ENCODE measurements around the gene ABCA3.

The ABCA3 gene

GRCh38 chr16:2357331-2357730, 16.8 kb upstream of the ABCA3 start:
- no peak for DNase-seq (ENCODE audit: low read depth in 2 of 2, low spot score in 1 of 2)

DNA sequence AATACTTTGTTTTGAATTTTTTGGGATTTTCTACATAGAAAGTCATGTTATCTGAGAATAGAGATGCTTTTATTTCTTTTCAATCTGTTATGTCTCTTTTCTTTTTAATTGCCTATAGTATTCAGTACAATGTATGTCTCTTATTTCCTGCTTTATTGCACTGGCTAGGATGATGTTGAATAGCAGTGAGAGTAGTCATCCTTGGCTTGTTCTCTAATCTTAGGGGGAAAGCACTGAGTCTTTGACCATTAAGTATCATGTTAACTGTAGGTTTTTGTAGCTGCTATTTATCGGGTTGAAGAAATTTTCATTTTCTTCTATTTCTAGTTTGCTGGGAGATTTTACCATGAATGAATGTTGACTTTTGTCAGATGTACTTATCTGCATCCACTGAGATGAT, 10.0 kb upstream of the ABCA3 start:
- DNase-seq (ENCODE audit: low read depth in 2 of 2, low spot score in 1 of 2): no peak

GRCh38 chr16:2343211-2343610, 2.7 kb upstream of the ABCA3 start:
- DNase-seq (ENCODE audit: low read depth in 2 of 2, low spot score in 1 of 2): no peak

- no peak for DNase-seq (ENCODE audit: low read depth in 2 of 2, low spot score in 1 of 2)
Measured at GRCh38 chr16:2341456-2342447, 1.2 kb upstream of the ABCA3 start.

GRCh38 chr16:2339521-2340484, 725 bp downstream of the ABCA3 start:
- DNase-seq (ENCODE audit: low read depth in 2 of 2, low spot score in 1 of 2): no peak

- no peak for DNase-seq (ENCODE audit: low read depth in 2 of 2, low spot score in 1 of 2)
Measured at GRCh38 chr16:2337431-2338296, 2.9 kb downstream of the ABCA3 start.

GRCh38 chr16:2335286-2335895, 5.1 kb downstream of the ABCA3 start:
- no peak for DNase-seq (ENCODE audit: low read depth in 2 of 2, low spot score in 1 of 2)

DNA sequence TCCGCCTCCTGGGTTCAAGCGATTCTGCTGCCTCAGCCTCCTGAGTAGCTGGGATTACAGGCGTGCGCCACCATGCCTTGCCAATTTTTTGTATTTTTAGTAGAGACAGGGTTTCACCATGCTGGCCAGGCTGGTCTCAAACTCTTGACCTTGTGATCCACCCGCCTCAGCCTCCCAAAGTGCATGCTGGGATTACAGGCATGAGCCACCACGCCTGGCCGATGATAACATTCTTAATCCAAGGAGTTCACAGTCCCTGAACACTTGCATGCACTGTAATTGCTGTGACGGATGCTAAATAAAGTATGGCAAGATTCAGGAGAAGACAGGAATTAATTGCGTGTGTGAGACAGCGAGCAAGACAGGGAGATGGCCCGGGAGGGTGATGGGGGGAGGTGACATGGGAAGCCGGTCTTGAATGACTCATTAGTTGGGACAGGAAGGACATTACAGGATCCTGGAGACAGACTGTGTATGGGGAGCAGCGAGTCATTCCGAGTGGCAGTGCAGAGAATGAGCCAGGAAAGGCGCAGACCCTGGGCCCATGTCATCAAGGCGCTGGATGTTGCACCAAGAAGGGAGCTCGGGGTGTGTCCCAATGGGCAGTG, 6.7 kb downstream of the ABCA3 start:
- DNase-seq (ENCODE audit: low read depth in 2 of 2, low spot score in 1 of 2): no peak

- DNase-seq (ENCODE audit: low read depth in 2 of 2, low spot score in 1 of 2): no peak
Measured at GRCh38 chr16:2333231-2333630, 7.3 kb downstream of the ABCA3 start.

- no peak for DNase-seq (ENCODE audit: low read depth in 2 of 2, low spot score in 1 of 2)
Measured at GRCh38 chr16:2331931-2332267, 8.6 kb downstream of the ABCA3 start.

- DNase-seq (ENCODE audit: low read depth in 2 of 2, low spot score in 1 of 2): no peak
Measured at GRCh38 chr16:2331199-2331930, 9.2 kb downstream of the ABCA3 start.

DNA sequence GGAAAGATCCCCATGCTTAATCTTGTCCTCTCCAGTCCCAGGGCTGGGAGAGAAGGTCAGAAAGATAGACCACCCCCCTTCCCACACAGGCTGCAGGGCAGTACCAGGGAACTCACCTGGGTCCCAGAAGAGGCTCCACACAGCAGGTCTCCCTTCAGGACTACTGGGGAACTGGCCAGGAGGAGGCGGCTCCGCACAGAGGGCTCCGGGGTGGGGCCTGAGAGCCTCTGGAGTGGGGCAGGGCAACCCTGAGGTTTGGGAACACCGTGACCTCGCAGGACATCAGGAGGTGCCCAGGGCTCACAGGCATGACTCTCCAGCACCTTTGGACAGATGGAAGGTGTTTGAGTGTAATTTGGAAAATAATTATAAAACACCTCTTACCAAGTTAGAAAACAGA, 11.0 kb downstream of the ABCA3 start:
- DNase-seq (ENCODE audit: low read depth in 2 of 2, low spot score in 1 of 2): no peak

DNA sequence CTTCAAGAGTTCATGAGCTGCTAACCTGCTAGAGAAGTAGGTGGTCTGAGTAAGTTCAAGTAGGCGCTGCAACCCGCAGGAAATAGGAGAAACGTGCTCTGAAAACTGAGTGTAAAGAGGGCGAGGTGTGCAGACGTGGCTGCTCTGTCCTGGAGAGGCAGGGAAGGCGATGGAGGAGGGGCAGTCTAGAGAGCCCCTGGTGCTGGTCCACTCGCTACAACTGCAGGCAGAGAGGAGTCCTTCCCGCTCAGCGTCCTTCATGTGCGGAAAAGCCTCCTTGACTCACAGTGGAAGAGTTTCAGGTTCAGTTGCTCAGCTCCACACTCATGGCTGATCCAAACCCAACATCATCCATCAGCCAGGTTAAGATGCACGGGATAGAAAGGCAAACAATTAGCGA, 12.1 kb downstream of the ABCA3 start:
- DNase-seq (ENCODE audit: low read depth in 2 of 2, low spot score in 1 of 2): no peak

DNA sequence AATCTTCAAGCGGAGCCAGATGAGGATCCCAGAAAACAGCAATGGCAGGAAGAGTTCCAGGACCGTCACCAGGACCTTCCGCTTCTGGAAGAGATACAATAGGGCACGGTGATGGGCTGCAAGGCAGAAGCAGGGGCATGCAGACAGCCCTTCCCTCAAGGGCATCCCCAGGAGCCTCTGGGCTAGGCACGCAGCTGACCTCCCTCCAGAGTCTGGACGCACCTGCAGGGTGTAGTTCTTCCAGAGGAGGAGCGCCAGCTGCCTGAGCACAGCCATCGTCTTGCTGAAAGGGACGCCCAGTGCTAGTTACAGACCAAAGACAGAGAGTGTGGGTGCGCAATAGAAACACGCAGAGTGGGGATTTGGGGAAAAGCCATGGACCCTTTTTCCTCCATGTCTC, 14.3 kb downstream of the ABCA3 start:
- DNase-seq (ENCODE audit: low read depth in 2 of 2, low spot score in 1 of 2): no peak

DNA sequence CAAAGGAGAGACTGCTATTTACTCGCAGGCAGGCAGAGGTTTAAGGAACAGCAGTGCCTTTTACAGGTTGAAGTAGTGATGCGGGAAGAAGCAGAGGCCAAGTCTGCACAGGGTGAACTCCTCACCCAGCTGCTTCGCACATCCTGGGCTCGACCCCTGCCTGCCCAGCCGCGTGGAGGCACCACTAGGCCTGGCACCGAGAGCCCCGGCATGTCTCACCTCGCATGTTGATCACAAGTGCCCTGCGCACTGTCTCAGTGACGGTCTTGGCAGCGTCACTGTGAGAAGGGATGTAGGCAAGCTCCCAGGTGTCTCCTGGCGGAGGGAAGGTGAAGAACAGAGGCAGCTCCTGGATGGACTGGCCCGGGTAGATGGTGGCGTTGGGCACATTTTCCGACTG, 14.7 kb downstream of the ABCA3 start:
- no peak for DNase-seq (ENCODE audit: low read depth in 2 of 2, low spot score in 1 of 2)

DNA sequence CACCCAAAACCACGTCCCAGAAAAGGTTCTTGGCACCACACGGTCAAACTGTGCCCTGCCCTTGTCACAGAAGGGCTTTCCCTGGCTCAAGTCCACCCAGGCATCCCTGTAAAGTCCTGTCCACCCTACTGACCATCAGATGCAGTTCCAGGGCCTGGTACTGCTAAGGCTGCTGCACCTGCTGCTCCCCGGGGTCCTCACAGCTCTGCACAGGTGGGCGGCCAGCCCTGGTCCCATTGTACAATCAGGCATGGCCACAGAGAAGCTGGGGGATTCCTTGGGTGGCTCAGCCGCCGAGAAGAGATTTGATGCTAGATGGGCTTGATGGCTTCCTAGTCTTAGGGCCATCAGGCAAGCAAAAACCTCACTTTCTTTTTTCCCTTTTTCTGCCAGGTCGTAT, 15.3 kb downstream of the ABCA3 start:
- no peak for DNase-seq (ENCODE audit: low read depth in 2 of 2, low spot score in 1 of 2)

DNA sequence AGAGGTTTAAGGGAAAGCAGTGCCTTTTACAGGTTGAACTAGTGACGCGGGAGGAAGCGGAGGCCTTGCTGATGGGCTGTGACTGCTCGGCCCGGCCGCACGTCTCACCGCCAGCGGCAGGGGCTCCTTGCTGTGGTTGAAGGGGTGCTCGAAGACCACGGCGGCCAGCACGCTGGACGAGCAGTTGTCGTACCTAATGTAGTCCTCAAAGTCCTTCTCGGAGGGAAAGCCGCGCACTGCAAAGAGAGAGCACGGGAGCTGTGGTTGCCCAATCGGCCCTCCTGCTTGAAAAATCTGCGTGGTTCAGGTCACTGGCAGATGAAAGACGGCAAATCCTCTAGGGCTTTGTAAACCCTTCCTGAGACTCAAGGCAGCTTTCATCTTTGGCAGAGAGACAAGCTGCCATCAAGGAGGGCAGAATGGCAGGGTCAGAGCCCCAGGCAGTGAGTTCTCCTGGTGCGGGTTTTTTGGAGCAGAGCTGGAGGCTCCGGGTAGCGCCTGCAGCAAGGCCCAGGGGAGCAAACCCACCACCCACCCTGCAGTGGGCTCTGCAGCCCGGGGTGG, 16.1 kb downstream of the ABCA3 start:
- no peak for DNase-seq (ENCODE audit: low read depth in 2 of 2, low spot score in 1 of 2)

- no peak for DNase-seq (ENCODE audit: low read depth in 2 of 2, low spot score in 1 of 2)
Measured at GRCh38 chr16:2323701-2324100, 16.8 kb downstream of the ABCA3 start.

- DNase-seq (ENCODE audit: low read depth in 2 of 2, low spot score in 1 of 2): no peak
Measured at GRCh38 chr16:2319606-2320005, 20.9 kb downstream of the ABCA3 start.
